ENCODE results near the gene HORMAD2. TPM values are rescaled to one million over a fixed set of nuclear protein-coding genes. Genes with fewer than 3 reads are reported as not detected.
"Not testable (repeated sequence)": the region's sequence is repeated elsewhere in the genome, so short reads cannot be mapped to it uniquely, and the experiment has no call there.

Gene HORMAD2
- total RNA-seq, 6 experiments from 2014 or later = not detected

GRCh38 chr22:30078320-30079311 is 1.6 kb upstream of the HORMAD2 start:
- Mint-ChIP-seq H3K27me3 (ENCODE audit: insufficient read depth) (peaks cover 36% of the 10 kb centered on the region), H3K27ac (no peak overlapping the region), H3K4me3 (no peak overlapping the region), H3K4me1 (ENCODE audit: low read depth) (no peaks in the 10 kb centered on the region), H3K36me3 (ENCODE audit: low read depth) (no peaks in the 10 kb centered on the region), H3K9me3 (no peaks in the 10 kb centered on the region)
- no peak for DNase-seq
- TF ChIP-seq, protein P1, sequence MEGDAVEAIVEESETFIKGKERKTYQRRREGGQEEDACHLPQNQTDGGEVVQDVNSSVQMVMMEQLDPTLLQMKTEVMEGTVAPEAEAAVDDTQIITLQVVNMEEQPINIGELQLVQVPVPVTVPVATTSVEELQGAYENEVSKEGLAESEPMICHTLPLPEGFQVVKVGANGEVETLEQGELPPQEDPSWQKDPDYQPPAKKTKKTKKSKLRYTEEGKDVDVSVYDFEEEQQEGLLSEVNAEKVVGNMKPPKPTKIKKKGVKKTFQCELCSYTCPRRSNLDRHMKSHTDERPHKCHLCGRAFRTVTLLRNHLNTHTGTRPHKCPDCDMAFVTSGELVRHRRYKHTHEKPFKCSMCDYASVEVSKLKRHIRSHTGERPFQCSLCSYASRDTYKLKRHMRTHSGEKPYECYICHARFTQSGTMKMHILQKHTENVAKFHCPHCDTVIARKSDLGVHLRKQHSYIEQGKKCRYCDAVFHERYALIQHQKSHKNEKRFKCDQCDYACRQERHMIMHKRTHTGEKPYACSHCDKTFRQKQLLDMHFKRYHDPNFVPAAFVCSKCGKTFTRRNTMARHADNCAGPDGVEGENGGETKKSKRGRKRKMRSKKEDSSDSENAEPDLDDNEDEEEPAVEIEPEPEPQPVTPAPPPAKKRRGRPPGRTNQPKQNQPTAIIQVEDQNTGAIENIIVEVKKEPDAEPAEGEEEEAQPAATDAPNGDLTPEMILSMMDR (IDR thresholded peaks at IDR 0.05) = no peak

- no peak for DNase-seq
- TF ChIP-seq, protein P1 (IDR thresholded peaks at IDR 0.05) = no peak
- H3K27me3 Mint-ChIP-seq (ENCODE audit: insufficient read depth) = peaks cover 26% of the 10 kb centered on the region
- no peaks in the 10 kb centered on the region for H3K36me3 Mint-ChIP-seq (ENCODE audit: low read depth)
- no peaks in the 10 kb centered on the region for H3K9me3 Mint-ChIP-seq
- no peak overlapping the region for H3K27ac Mint-ChIP-seq
- no peak overlapping the region for H3K4me3 Mint-ChIP-seq
- no peaks in the 10 kb centered on the region for H3K4me1 Mint-ChIP-seq (ENCODE audit: low read depth)
These were observed 541 bp downstream of the HORMAD2 start for GRCh38 chr22:30080805-30081204.

DNA sequence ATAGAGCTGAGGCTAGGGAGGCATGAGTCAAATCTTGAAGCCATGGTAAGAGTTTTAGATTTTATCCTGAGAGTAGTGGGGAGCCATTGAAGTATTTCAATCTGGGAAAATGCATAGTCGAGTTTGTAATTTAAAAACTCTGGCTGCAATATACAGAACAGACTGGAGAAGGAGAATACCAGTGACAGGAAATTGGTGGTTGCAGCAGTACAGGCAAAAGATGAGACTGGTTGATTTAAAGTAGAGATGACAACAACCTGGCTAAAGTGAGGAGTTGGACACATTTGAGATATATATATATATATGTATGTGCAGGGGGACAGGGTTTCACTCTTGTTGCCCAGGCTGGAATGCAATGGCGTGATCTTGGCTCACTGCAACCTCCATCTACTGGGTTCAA is 6.2 kb downstream of the HORMAD2 start:
- Mint-ChIP-seq H3K36me3 (ENCODE audit: low read depth) (no peaks in the 10 kb centered on the region), H3K4me1 (ENCODE audit: low read depth) (peaks cover 19% of the 10 kb centered on the region), H3K27me3 (ENCODE audit: insufficient read depth) (peaks cover 2% of the 10 kb centered on the region), H3K27ac (no peak overlapping the region), H3K9me3 (no peaks in the 10 kb centered on the region), H3K4me3 (no peak overlapping the region)
- DNase-seq = no peak
- TF ChIP-seq, protein P1 (IDR thresholded peaks at IDR 0.05) = no peak

DNA sequence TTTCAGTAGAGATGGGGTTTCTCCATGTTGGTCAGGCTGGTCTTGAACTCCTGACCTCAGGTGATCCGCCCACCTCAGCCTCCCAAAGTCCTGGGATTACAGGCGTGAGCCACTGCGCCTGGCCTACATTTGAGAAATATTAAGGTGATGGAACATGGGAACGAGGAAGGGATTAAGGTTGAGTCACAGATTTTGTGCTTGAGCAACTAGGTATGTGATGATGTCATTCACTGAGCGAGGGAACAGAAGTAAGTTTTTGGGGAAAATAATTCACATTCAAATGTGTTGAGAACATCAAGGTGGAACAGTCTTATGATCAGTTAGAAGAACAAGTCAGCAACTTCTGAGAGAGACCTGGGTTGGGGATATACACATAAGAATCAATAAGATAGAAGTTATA is 6.8 kb downstream of the HORMAD2 start:
- peaks cover 19% of the 10 kb centered on the region for H3K4me1 Mint-ChIP-seq (ENCODE audit: low read depth)
- H3K36me3 Mint-ChIP-seq (ENCODE audit: low read depth); H3K27me3 Mint-ChIP-seq (ENCODE audit: insufficient read depth); H3K9me3 Mint-ChIP-seq; H3K4me3 Mint-ChIP-seq; H3K27ac Mint-ChIP-seq: not testable (repeated sequence)
- DNase-seq = peak; percentile 2

GRCh38 chr22:30087611-30088010 is 7.3 kb downstream of the HORMAD2 start:
- peaks cover 19% of the 10 kb centered on the region for H3K4me1 Mint-ChIP-seq (ENCODE audit: low read depth)

More at GRCh38 chr22:30087611-30088010, 7.3 kb downstream of the HORMAD2 start:
- TF ChIP-seq, protein P1 (IDR thresholded peaks at IDR 0.05) = no peak
- peaks cover under 1% of the 10 kb centered on the region for H3K27me3 Mint-ChIP-seq (ENCODE audit: insufficient read depth)
- H3K4me3 Mint-ChIP-seq = no peak overlapping the region
- H3K36me3 Mint-ChIP-seq (ENCODE audit: low read depth) = no peaks in the 10 kb centered on the region
- no peak for DNase-seq
- no peak overlapping the region for H3K27ac Mint-ChIP-seq
- peaks cover 3% of the 10 kb centered on the region; the same call in 1 of the 2 replicates for H3K9me3 Mint-ChIP-seq

Data from HFFc6 (cell line).